WI38 (cell line): ENCODE measurements around the gene INTS11.

Experiments used
- H3K4me3 ChIP-seq: 2 replicates; pipeline ENCODE4 v1.5.1; 2011; ENCODE audit warnings: low read depth, mild to moderate bottlenecking, control low read depth, low read length
- CTCF ChIP-seq: IDR thresholded peaks from 2 replicates; pipeline ENCODE4 v1.5.1; 2012; ENCODE audit warnings: low read depth, mild to moderate bottlenecking, control low read depth, low read length

Gene INTS11

GRCh38 chr1:1331068-1331965 lies 6.9 kb upstream of the INTS11 start, which contains the start of gene TAS1R3:
Gene TAS1R3, plus strand, starts transcription at chr1:1331280. Its CDS starts 66 bp downstream, at chr1:1331346.
- no peak for TF ChIP-seq CTCF
- H3K4me3 ChIP-seq = no peak within 1 kb of the TSS

DNA sequence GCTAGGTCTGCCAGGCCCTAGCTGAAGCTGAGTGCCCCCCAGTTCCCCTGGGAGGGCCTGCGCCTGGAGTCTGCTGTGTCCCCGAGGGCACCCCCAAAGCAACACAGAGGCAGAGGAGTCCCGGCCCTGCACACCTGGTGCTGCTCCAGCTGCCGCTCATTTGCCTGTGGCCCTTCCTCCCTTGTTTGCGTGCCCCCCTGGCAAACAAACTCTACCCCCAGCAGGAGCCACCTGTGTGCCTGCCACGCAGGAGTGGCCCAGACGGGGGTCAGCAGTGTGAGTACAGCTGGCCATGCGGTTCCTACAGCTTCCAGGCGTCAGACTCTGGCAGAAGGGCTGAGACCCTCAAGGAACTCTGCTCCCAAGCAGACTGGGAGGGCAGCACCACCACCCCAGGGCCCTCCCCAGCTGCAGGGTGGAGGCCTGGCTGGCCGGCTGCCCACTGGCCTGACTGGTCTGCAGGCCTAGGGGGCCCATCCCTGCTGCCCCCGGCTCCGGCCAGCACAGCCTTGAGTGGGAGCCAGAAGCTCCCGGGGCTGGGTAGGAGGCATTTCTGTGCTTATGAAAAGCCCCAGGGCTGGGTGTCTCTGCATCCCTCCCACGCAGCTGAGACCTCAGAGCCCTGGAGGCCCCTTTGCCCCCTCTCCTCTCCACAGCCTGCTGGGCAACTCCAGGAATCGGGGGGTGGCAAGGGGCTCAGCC lies 6.1 kb upstream of the INTS11 start:
- no peak for TF ChIP-seq CTCF
- no peak overlapping the region for H3K4me3 ChIP-seq

GRCh38 chr1:1329304-1330210 lies 5.1 kb upstream of the INTS11 start:
- no peak for TF ChIP-seq CTCF
- H3K4me3 ChIP-seq = no peak overlapping the region

DNA sequence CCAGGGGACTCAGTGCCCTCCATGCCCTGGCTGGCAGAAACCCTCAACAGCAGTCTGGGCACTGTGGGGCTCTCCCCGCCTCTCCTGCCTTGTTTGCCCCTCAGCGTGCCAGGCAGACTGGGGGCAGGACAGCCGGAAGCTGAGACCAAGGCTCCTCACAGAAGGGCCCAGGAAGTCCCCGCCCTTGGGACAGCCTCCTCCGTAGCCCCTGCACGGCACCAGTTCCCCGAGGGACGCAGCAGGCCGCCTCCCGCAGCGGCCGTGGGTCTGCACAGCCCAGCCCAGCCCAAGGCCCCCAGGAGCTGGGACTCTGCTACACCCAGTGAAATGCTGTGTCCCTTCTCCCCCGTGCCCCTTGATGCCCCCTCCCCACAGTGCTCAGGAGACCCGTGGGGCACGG lies 3.8 kb upstream of the INTS11 start:
- H3K4me3 ChIP-seq = no peak overlapping the region
- no peak for TF ChIP-seq CTCF

GRCh38 chr1:1327291-1327690 lies 2.8 kb upstream of the INTS11 start:
- no peak overlapping the region for H3K4me3 ChIP-seq
- no peak for TF ChIP-seq CTCF

DNA sequence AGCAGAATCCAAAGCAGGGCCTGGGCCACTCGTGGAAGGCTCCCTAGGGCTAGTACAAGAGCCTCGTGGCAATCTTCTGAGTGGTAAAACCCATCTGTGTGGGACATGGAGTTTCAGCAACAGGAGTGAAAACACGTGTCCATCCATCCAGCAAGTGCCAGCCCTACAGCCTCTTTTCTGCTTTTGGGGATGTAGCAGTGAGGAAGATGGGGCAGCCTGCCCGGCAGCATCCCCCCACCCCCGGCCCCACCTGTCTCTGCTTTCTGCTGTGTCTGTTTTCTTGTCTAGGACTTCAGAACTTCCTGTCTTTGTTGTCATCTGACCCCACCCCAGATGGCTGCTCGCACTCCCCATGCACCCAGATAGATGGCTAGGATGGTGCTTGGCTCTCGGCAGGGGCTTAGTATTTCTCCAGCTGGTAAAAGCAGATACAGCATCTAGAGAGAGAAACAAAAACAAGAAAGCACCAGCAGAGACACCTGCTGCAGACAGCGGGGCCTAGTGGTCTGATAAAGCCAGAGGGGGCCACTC lies 1.7 kb upstream of the INTS11 start:
- no peak overlapping the region; the same call in 1 of the 2 replicates for H3K4me3 ChIP-seq
- TF ChIP-seq CTCF = no peak
